Loucy (cell line): ENCODE measurements around the gene UBE2G2.

Experiments used
- EZH2phosphoT487 ChIP-seq: fragments of 200-600 bp; IDR thresholded peaks from 2 replicates; pipeline ENCODE4 v1.6.1; 2018; ENCODE audit warnings: antibody characterized with exemption, mild to moderate bottlenecking, moderate library complexity, borderline replicate concordance
- TF ChIP-seq, protein P1 (sequence below): fragments of 200-600 bp; sonication (generic); conservative IDR thresholded peaks from 2 replicates; pipeline ENCODE4 v1.5.1; 2014; ENCODE audit warnings: mild to moderate bottlenecking, antibody characterized with exemption, low read length

DNA sequence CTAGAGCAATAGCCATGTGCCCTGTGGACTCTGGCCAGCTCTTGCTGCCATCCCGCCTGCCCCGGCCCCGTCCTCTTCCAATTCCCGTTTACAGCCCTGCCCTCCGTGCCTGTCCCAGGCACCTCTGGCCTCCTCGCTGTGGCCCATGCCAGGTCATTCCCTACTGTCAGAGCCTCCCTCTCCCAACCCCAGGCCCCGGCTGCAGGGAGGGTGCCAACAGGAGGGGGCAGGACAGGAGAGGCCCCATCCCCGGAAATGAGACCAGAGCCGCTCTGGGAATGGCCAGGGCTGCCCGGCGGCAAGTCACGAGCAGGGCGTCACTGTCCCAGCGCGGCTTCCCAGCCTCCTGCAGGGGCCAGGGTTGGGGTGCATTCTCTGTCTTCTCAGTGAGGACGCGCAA, 66.8 kb downstream of the UBE2G2 start:
- TF ChIP-seq, protein P1, sequence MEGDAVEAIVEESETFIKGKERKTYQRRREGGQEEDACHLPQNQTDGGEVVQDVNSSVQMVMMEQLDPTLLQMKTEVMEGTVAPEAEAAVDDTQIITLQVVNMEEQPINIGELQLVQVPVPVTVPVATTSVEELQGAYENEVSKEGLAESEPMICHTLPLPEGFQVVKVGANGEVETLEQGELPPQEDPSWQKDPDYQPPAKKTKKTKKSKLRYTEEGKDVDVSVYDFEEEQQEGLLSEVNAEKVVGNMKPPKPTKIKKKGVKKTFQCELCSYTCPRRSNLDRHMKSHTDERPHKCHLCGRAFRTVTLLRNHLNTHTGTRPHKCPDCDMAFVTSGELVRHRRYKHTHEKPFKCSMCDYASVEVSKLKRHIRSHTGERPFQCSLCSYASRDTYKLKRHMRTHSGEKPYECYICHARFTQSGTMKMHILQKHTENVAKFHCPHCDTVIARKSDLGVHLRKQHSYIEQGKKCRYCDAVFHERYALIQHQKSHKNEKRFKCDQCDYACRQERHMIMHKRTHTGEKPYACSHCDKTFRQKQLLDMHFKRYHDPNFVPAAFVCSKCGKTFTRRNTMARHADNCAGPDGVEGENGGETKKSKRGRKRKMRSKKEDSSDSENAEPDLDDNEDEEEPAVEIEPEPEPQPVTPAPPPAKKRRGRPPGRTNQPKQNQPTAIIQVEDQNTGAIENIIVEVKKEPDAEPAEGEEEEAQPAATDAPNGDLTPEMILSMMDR, result no peak
- no peak for TF ChIP-seq EZH2phosphoT487
